ENCODE measurements around the gene CYB561.

- TF ChIP-seq CTCF (IDR thresholded peaks at IDR 0.05) (no peak), EZH2 (IDR thresholded peaks at IDR 0.05; ENCODE audit: borderline replicate concordance, insufficient read depth, low read depth, low read length, poor library complexity, severe bottlenecking) (no peak)
Measured at GRCh38 chr17:63450551-63450950, 4.4 kb upstream of the CYB561 start.
